ENCODE data around the gene GRPEL1.

GRCh38 chr4:7101692-7102515, 34.0 kb upstream of the GRPEL1 start:
- peak; percentile 52 to 84 (median 60) for TF ChIP-seq CTCF (IDR thresholded peaks at IDR 0.05)
- no peak for TF ChIP-seq POLR2A (IDR thresholded peaks at IDR 0.05; ENCODE audit: low read depth)
- TF ChIP-seq POLR2AphosphoS5 (IDR thresholded peaks at IDR 0.05), result peak in 1 of 2 donors; percentile 41
